RWPE1 (cell line): ENCODE measurements around the gene SUN1.

Experiments
- CTCF ChIA-PET: fragments of 350-600 bp; sonication (Branson Sonifier 250); formaldehyde crosslinking; extraction: SDS; loops from one replicate; lab custom pipeline; 2021; lab: Yijun Ruan, JAX
- POLR2A ChIA-PET: fragments of 400-600 bp; formaldehyde crosslinking; extraction: SDS; loops from one replicate; lab custom pipeline; 2020; ENCODE audit warnings: antibody characterized with exemption; ENCODE audit not compliant: low non-redundant PET; lab: Yijun Ruan, JAX
- DNase-seq: peaks from one replicate; pipeline ENCODE4 v3.0.0; 2012; ENCODE audit warnings: low spot score
- H3K27ac ChIP-seq: fragments of 450-650 bp; 2 replicates; pipeline ENCODE4 v1.5.1; 2017
- TF ChIP-seq, protein P1 (sequence below): fragments of 450-650 bp; conservative IDR thresholded peaks from 2 replicates; pipeline ENCODE4 v1.5.1; 2017; ENCODE audit warnings: low read depth, mild to moderate bottlenecking

The SUN1 gene

DNA sequence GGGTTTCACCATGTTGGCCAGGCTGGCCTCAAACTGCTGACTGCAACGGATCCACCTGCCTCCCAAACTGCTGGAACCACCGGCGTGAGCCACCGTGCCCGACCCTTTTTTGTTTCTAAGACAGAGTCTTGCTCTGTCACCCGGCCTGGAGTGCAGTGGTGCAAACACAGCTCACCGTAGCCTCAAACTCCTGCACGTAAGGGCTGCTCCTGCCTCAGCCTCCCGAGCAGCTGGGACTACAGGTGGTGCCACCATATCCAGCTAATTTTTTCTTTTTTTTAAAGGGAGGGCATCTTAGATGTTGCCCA is 85.8 kb downstream of the SUN1 start:
- no peak overlapping the region for H3K27ac ChIP-seq
- TF ChIP-seq, protein P1, sequence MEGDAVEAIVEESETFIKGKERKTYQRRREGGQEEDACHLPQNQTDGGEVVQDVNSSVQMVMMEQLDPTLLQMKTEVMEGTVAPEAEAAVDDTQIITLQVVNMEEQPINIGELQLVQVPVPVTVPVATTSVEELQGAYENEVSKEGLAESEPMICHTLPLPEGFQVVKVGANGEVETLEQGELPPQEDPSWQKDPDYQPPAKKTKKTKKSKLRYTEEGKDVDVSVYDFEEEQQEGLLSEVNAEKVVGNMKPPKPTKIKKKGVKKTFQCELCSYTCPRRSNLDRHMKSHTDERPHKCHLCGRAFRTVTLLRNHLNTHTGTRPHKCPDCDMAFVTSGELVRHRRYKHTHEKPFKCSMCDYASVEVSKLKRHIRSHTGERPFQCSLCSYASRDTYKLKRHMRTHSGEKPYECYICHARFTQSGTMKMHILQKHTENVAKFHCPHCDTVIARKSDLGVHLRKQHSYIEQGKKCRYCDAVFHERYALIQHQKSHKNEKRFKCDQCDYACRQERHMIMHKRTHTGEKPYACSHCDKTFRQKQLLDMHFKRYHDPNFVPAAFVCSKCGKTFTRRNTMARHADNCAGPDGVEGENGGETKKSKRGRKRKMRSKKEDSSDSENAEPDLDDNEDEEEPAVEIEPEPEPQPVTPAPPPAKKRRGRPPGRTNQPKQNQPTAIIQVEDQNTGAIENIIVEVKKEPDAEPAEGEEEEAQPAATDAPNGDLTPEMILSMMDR, result no peak
- ChIA-PET POLR2A (no interaction called here), CTCF (interaction anchor here (0.8 kb wide), 1 partner anchor 9 kb away, joined by 3 read pairs; no protein-coding TSS in a partner anchor)
- DNase-seq, result no peak

DNA sequence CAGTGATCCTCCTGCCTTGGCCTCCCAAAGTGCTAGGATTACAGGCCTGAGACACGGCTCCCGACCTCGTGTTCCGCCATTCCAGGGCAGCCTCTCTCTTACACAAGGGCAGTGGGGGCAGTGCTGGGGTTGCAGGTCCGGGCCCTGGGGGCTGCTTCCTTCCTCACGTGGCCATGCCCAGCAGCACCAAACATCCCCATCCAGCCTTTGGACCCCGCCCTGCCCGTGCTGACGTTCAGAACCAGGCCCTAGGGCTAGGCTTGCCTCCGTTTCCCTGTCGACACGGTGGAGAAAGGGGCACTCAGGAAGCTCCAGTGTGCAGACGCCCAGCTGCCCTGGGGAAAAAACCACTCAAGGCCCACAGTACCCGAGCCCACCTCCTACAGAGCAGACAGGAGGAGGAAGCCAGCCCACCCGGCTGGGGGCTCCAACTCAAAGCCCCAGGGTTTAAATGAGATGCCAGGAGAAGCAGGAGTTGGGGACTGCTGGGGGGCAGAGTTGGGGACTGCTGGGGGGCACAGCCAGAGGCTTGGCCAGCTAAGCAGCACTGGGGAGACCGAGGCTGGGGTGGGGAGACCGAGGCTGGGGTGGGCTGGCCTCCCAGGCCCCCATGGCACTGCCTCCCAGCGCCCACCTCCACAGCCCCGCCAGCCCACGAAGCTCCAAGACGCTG is 86.3 kb downstream of the SUN1 start:
- ChIA-PET CTCF (interaction anchor here (0.8 kb wide), 1 partner anchor 10 kb away, joined by 3 read pairs; no protein-coding TSS in a partner anchor), POLR2A (no interaction called here)
- TF ChIP-seq, protein P1, result no peak
- DNase-seq, result no peak
- H3K27ac ChIP-seq, result no peak overlapping the region

DNA sequence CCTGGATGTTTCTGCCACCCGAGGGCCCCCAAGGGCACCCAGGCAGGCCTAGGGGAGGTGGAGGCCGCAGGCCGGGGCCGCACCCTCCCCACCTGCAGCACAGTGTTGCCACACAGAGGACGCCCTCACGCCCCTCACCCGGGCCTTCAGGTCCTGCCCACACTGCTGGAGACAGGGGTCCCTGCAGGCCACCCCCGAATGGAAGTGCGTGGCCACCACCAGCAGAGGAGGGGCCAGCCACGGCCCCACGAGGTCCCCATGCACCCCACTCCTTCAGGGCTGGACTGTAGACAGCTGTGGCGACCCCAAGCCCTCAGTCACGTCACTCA is 86.8 kb downstream of the SUN1 start:
- H3K27ac ChIP-seq, result no peak overlapping the region
- DNase-seq, result no peak
- POLR2A ChIA-PET, result no interaction called here
- CTCF ChIA-PET, result no interaction called here
- TF ChIP-seq, protein P1, result no peak

DNA sequence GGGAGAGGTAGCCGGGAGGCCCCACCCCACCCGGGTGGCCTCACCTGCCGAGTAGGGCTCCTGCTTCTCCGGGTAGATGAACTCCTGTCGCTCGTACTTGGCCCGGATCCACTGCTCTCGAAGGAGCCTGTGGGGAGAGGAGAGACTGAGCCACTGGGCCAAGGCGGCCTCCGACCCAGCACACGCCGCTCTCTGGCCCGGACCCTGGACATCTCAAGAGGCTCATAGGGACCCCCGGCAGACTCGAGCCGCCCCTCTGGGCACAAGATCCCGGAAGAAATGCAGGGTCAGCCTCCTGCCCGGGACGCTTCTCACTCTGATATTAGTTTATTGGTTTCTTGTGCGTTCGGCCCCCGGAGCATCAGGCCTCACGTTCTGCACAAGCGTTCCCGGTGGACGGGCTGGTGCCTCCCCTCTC is 87.7 kb downstream of the SUN1 start:
- POLR2A ChIA-PET, result no interaction called here
- TF ChIP-seq, protein P1, result no peak
- CTCF ChIA-PET, result no interaction called here
- H3K27ac ChIP-seq, result no peak overlapping the region
- DNase-seq, result no peak

DNA sequence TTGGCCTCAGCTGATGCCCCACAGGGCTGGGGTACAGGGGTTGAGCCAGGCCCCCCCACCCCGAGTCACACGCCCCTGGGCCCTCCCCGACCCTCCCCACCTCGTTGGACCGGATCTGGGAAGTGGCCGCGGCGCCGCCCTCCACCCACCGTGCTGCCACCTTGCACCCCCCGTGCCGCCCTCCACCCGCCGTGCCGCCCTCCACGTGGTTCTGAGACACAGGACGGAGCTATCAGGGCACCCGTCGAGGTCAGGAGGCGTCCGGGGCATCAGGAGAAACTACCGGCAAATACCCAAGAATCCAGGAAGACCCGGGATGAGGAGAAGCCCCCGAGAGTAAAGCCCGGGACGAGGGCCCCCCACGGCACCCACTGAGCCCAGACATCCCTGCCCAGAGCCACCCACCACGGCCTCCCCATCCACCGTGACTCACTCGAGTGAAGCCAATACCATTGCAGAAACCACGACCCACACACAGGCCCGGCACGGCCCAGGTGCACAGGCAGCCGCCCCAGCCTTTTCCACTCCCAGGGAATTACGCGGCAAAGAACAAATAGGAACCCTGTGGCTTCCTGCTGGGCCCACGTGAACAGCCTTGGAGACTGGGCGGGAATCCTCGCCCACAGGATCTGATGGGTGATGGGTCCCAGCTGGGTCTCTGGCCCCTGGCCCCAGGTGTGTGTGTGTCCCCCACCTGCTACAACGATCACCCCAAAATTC is 88.2 kb downstream of the SUN1 start:
- ChIA-PET POLR2A (no interaction called here), CTCF (no interaction called here)
- no peak overlapping the region for H3K27ac ChIP-seq
- no peak for DNase-seq
- TF ChIP-seq, protein P1, result no peak

DNA sequence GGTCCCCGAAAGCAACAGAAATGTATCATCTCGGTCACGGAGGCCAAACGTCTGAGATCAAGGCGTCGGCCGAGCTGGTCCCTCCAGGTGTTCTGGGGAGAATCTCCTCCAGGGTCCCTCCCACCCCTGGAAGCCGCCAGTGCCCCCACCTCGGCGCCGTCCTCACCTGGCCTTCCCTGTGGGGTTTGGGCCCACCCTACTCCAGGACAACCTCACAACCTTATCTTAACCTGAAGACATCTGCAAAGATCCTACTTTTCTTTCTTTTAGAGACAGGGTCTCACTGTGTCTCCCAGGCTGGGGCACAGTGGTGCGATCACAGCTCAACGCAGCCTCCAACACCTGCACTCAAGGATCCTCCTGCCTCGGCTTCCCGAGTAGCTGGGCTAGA is 88.8 kb downstream of the SUN1 start:
- TF ChIP-seq, protein P1, result no peak
- CTCF ChIA-PET, result no interaction called here
- no peak overlapping the region for H3K27ac ChIP-seq
- no peak for DNase-seq
- POLR2A ChIA-PET, result no interaction called here
